ENCODE measurements around the gene PKP2. TPM values are rescaled to one million over a fixed set of nuclear protein-coding genes. Genes with fewer than 3 reads are reported as not detected.

PKP2 gene
- total and polyA plus RNA-seq, 2 donors (not counting 1 experiment from before 2014, with no cell fraction given): under 0.01 to 0.15 TPM

- Histone ChIP-seq H3K4me1 (ENCODE audit: control insufficient read depth, extremely low read depth, insufficient read depth, low read length) (no peaks in the 10 kb centered on the region), H3K4me3 (replicated peaks in 1 of 4; ENCODE audit: control extremely low read depth in 1 of 4, insufficient read depth in 1 of 4, low read depth in 3 of 4, low read length in 4 of 4) (no peak overlapping the region), H4K20me1 (ENCODE audit: control insufficient read depth, extremely low read depth, insufficient read depth, low read length) (no peaks in the 10 kb centered on the region), H3K36me3 (ENCODE audit: control insufficient read depth, insufficient read depth, low read length) (no peaks in the 10 kb centered on the region), H3K9ac (ENCODE audit: insufficient read depth, low read length) (no peak overlapping the region), H3K9me3 (ENCODE audit: control insufficient read depth, insufficient read depth, low read depth, low read length) (no peaks in the 10 kb centered on the region), H3K27me3 (ENCODE audit: control insufficient read depth, insufficient read depth, low read length) (no peaks in the 10 kb centered on the region), H2AFZ (ENCODE audit: low read length) (no peak overlapping the region), H3K79me2 (ENCODE audit: control insufficient read depth, insufficient read depth, low read length) (no peaks in the 10 kb centered on the region), H3K4me2 (ENCODE audit: extremely low read depth, insufficient read depth, low read length) (no peak overlapping the region), H3K27ac (ENCODE audit: insufficient read depth, low read length) (no peak overlapping the region)
- no peak for DNase-seq (ENCODE audit: low read depth in 2 of 2)
- TF ChIP-seq EZH2 (IDR thresholded peaks at IDR 0.05; ENCODE audit: low read length, missing control alignments): no peak
- TF ChIP-seq, protein P1, sequence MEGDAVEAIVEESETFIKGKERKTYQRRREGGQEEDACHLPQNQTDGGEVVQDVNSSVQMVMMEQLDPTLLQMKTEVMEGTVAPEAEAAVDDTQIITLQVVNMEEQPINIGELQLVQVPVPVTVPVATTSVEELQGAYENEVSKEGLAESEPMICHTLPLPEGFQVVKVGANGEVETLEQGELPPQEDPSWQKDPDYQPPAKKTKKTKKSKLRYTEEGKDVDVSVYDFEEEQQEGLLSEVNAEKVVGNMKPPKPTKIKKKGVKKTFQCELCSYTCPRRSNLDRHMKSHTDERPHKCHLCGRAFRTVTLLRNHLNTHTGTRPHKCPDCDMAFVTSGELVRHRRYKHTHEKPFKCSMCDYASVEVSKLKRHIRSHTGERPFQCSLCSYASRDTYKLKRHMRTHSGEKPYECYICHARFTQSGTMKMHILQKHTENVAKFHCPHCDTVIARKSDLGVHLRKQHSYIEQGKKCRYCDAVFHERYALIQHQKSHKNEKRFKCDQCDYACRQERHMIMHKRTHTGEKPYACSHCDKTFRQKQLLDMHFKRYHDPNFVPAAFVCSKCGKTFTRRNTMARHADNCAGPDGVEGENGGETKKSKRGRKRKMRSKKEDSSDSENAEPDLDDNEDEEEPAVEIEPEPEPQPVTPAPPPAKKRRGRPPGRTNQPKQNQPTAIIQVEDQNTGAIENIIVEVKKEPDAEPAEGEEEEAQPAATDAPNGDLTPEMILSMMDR (conservative IDR thresholded peaks at IDR 0.05 in 1 of 2, IDR thresholded peaks at IDR 0.05 in 1 of 2; ENCODE audit: low read depth in 1 of 2, low read length in 2 of 2): no peak
Measured at GRCh38 chr12:32824596-32824995, 72.0 kb downstream of the PKP2 start.

DNA sequence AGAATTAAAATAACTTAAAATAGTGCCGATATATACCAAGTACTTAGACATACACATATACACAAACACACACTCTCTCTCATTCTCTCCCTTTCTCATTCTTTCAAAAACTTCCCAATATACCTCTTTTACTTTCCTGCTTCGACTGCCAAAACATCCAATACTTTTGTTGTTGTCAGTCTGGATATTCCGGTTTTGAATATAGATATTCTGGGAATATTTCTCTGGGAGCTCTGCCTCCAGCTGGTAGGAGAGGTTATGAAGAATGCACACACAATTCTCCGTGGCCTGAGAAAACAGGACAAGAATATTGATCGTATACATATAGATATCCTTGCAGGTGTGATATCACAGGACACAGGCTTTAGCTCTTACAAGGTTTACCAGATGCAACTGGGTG, 74.2 kb downstream of the PKP2 start:
- no peak for DNase-seq (ENCODE audit: low read depth in 2 of 2)
- H3K4me3 ChIP-seq (replicated peaks in 1 of 4; ENCODE audit: control extremely low read depth in 1 of 4, insufficient read depth in 1 of 4, low read depth in 3 of 4, low read length in 4 of 4): no peak overlapping the region
- H3K4me1 ChIP-seq (ENCODE audit: control insufficient read depth, extremely low read depth, insufficient read depth, low read length): no peaks in the 10 kb centered on the region
- no peaks in the 10 kb centered on the region for H3K36me3 ChIP-seq (ENCODE audit: control insufficient read depth, insufficient read depth, low read length)
- no peak overlapping the region for H3K9ac ChIP-seq (ENCODE audit: insufficient read depth, low read length)
- TF ChIP-seq EZH2 (IDR thresholded peaks at IDR 0.05; ENCODE audit: low read length, missing control alignments): no peak
- TF ChIP-seq, protein P1 (conservative IDR thresholded peaks at IDR 0.05 in 1 of 2, IDR thresholded peaks at IDR 0.05 in 1 of 2; ENCODE audit: low read depth in 1 of 2, low read length in 2 of 2): no peak
- H3K4me2 ChIP-seq (ENCODE audit: extremely low read depth, insufficient read depth, low read length): no peak overlapping the region
- no peaks in the 10 kb centered on the region for H4K20me1 ChIP-seq (ENCODE audit: control insufficient read depth, extremely low read depth, insufficient read depth, low read length)
- H3K9me3 ChIP-seq (ENCODE audit: control insufficient read depth, insufficient read depth, low read depth, low read length): no peaks in the 10 kb centered on the region
- H3K79me2 ChIP-seq (ENCODE audit: control insufficient read depth, insufficient read depth, low read length): no peaks in the 10 kb centered on the region
- H3K27ac ChIP-seq (ENCODE audit: insufficient read depth, low read length): no peak overlapping the region
- H3K27me3 ChIP-seq (ENCODE audit: control insufficient read depth, insufficient read depth, low read length): no peaks in the 10 kb centered on the region
- H2AFZ ChIP-seq (ENCODE audit: low read length): no peak overlapping the region

DNA sequence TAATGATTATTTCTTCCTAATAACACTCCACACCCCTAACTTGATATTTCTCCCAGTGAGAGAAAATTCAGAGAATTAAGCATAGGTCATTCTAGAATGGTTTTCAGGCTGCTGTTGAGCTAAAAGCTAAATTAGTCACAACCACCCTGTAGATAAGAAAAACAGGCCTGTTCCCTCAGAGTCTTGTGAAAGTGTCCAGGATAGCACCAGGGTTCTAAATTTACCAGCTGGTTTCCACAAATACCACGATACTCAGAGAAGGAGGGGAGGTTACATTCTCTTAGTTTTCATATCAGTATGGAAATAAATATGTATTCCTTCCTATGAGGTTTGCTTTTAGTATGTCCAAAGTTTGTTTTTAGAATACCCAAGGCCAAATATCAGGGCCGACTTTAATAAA, 74.9 kb downstream of the PKP2 start:
- DNase-seq (ENCODE audit: low read depth in 2 of 2): peak in 1 of 2 donors; percentile 48
- Histone ChIP-seq H3K27ac (ENCODE audit: insufficient read depth, low read length) (no peak overlapping the region), H3K4me3 (replicated peaks in 1 of 4; ENCODE audit: control extremely low read depth in 1 of 4, insufficient read depth in 1 of 4, low read depth in 3 of 4, low read length in 4 of 4) (no peak overlapping the region), H2AFZ (ENCODE audit: low read length) (no peak overlapping the region), H3K4me1 (ENCODE audit: control insufficient read depth, extremely low read depth, insufficient read depth, low read length) (no peaks in the 10 kb centered on the region), H3K79me2 (ENCODE audit: control insufficient read depth, insufficient read depth, low read length) (no peaks in the 10 kb centered on the region), H4K20me1 (ENCODE audit: control insufficient read depth, extremely low read depth, insufficient read depth, low read length) (no peaks in the 10 kb centered on the region), H3K4me2 (ENCODE audit: extremely low read depth, insufficient read depth, low read length) (no peak overlapping the region), H3K27me3 (ENCODE audit: control insufficient read depth, insufficient read depth, low read length) (no peaks in the 10 kb centered on the region), H3K9ac (ENCODE audit: insufficient read depth, low read length) (no peak overlapping the region), H3K36me3 (ENCODE audit: control insufficient read depth, insufficient read depth, low read length) (no peaks in the 10 kb centered on the region), H3K9me3 (ENCODE audit: control insufficient read depth, insufficient read depth, low read depth, low read length) (no peaks in the 10 kb centered on the region)
- no peak for TF ChIP-seq EZH2 (IDR thresholded peaks at IDR 0.05; ENCODE audit: low read length, missing control alignments)
- TF ChIP-seq, protein P1 (conservative IDR thresholded peaks at IDR 0.05 in 1 of 2, IDR thresholded peaks at IDR 0.05 in 1 of 2; ENCODE audit: low read depth in 1 of 2, low read length in 2 of 2): no peak

Data from fibroblast of lung (primary cell).